BLaER1 treated with 17β-estradiol and CSF1 and Interleukin-3, amounts not matched to agents 10 nM and 100 nM (cell line): ENCODE measurements around the gene PANK2.
"Not testable (repeated sequence)": the region's sequence is repeated elsewhere in the genome, so short reads cannot be mapped to it uniquely, and the experiment has no call there.

Experiments used
- H3K27ac ChIP-seq, 11 experiments: shearing (Covaris generic); formaldehyde crosslinking; 2 replicates each; pipeline ENCODE4 v1.8.1; 2022
- H3K27me3 ChIP-seq, 11 experiments: shearing (Covaris generic); formaldehyde crosslinking; 2 replicates each; pipeline ENCODE4 v1.8.1; 2022
- H3K36me3 ChIP-seq, 11 experiments: shearing (Covaris generic); formaldehyde crosslinking; 2 replicates each; pipeline ENCODE4 v1.8.1; 2022
- H3K4me1 ChIP-seq, 10 experiments: shearing (Covaris generic); formaldehyde crosslinking; 2 replicates each; pipeline ENCODE4 v1.8.1; 2022
- H3K4me2 ChIP-seq, 11 experiments: shearing (Covaris generic); formaldehyde crosslinking; 2 replicates each; pipeline ENCODE4 v1.8.1; 2022
- H3K4me3 ChIP-seq, 10 experiments: shearing (Covaris generic); formaldehyde crosslinking; 2 replicates each; pipeline ENCODE4 v1.8.1; 2022
- H3K9ac ChIP-seq, 11 experiments: shearing (Covaris generic); formaldehyde crosslinking; 2 replicates each; pipeline ENCODE4 v1.8.1; 2022
- H3K9me3 ChIP-seq, 11 experiments: shearing (Covaris generic); formaldehyde crosslinking; replicated peaks in 1 of 11; 2 replicates each; pipeline ENCODE4 v1.8.1; 2022
- H4K20me1 ChIP-seq, 11 experiments: shearing (Covaris generic); formaldehyde crosslinking; 2 replicates each; pipeline ENCODE4 v1.8.1; 2022
- Cebpa-rat ChIP-seq, 11 experiments: shearing (Covaris generic); IDR thresholded peaks; 2 replicates each; pipeline ENCODE4 v1.8.1; 2022

The PANK2 gene

DNA sequence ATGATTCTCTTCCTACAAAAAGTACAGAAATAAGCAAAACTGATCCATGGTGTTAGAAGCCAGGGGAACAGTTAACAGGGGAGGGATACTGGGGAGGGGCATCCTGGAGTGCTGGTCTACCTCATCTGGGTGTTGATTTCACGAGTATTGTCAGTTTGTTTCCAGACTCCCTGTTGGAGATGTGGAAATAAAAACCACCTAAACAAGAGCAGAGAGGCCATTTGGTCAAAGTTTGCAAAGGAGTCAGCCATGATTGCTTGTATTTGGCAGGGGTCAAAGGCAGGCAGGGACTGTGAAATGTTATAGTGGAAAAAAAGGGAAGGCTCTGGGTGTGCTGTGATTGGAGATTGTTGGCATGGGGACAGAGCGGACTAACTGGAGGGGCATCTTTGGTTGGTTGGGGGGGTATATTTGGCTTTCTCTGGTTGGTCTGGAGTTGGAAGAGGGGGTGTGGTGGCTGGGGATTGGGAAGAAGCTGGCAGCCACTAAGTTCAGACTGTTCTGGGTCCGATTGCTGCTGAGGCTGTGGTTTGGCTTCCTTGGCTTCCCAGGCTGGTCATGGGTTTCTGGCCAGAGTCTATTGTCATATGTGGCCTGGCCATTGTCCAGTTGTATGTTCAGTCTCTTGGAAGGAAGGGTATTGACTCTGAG, 14.9 kb upstream of the PANK2 start:
- Histone ChIP-seq H3K27me3 (no peaks in the 10 kb centered on the region), H4K20me1 (peaks cover 0 to 59% (median 20%) of the 10 kb centered on the region in 11 experiments; a peak in 14 of 22 replicates), H3K4me2 (peak overlapping the region; percentile 50 to 77 (median 70); a peak in 21 of 22 replicates), H3K9ac (no peak overlapping the region), H3K36me3 (peaks cover 48 to 83% (median 60%) of the 10 kb centered on the region in 11 experiments), H3K27ac (peak overlapping the region in 8 of 11 experiments; percentile 5 to 59 (median 35); a peak in 9 of 22 replicates), H3K4me1 (peaks cover 24 to 51% (median 30%) of the 10 kb centered on the region in 10 experiments), H3K4me3 (no peak overlapping the region), H3K9me3 (peaks cover 0 to 6% (median 0%) of the 10 kb centered on the region in 11 experiments; a peak in 1 of 22 replicates)
- TF ChIP-seq Cebpa-rat (IDR thresholded peaks at IDR 0.05) = no peak

DNA sequence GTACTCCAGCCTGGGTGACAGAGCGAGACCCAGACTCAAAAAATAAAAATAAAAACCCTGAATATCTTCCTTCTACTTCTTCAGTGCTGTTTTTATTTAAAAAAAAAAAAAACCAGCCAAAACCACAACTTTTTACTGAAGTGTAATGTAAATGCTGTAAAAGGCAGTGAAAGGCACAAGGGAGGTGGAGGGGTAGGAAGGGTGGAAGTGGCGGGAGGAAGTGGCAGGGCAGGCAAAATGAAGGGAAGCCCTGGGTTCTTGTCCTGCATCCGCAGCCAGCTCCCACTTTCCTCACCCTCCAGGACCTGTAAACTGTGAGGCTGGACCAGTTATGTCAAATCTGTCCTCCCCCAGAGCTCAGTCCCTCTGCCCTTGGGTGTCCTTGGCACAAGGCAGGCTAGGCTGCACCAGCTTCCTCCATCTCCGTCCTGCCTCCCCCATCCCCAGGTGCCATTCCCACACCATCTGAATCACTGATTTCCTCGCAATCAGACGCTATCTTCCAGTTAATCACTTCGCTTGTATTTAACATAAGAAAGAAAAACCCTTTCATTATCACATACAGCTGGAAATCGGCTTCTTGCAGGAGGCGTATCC, 13.7 kb upstream of the PANK2 start:
- Histone ChIP-seq H4K20me1 (peaks cover 0 to 59% (median 19%) of the 10 kb centered on the region in 11 experiments; a peak in 14 of 22 replicates), H3K27ac (peak overlapping the region in 9 of 11 experiments; percentile 3 to 59 (median 40); a peak in 13 of 22 replicates), H3K4me3 (no peak overlapping the region), H3K4me1 (peaks cover 24 to 51% (median 30%) of the 10 kb centered on the region in 10 experiments), H3K4me2 (peak overlapping the region; percentile 50 to 77 (median 70)), H3K27me3 (no peaks in the 10 kb centered on the region), H3K9me3 (peaks cover 0 to 6% (median 0%) of the 10 kb centered on the region in 11 experiments; a peak in 1 of 22 replicates), H3K36me3 (peaks cover 38 to 72% (median 50%) of the 10 kb centered on the region in 11 experiments), H3K9ac (peak overlapping the region in 8 of 11 experiments; percentile 9 to 38 (median 20); a peak in 8 of 22 replicates)
- TF ChIP-seq Cebpa-rat (IDR thresholded peaks at IDR 0.05) = no peak

DNA sequence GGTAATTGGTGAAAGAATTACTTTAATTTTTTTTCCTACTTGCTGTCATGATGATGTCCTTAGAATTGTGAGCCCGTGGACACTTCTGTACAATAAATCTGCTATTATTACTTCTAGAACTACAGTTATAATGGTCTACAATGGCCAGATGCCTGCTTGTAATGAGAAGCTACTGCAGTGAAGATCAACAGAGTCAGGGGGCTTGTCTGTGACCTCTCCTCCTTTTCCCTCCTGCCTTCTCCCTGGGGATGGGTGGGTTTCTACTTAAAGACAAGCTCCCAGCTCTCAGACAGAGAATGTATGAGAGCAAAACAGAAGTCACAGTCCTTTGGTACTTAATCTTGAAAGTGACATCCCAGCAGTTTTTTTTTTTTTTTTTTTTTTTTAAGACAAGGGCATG, 13.2 kb upstream of the PANK2 start:
- H3K36me3 ChIP-seq = peaks cover 33 to 67% (median 45%) of the 10 kb centered on the region in 11 experiments
- no peaks in the 10 kb centered on the region for H3K27me3 ChIP-seq
- no peak for TF ChIP-seq Cebpa-rat (IDR thresholded peaks at IDR 0.05)

DNA sequence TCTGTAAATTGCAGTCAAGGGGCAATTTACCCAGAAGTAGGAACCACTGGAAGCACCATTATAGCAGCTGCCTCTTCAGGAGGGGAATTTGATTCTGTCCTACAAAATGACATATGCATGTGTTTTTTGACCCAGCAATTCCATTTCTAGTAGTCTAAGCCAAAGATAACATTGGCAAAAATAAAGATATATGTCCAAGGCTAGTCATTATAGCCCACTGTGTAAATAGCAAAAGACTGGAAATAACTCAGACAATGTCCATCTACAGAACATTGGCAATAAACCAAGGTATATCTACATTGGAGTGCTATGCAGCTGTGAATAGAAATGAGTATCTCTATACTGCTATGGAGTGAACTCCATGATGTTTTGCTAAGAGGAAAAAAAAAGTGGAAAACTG, 12.5 kb upstream of the PANK2 start:
- Histone ChIP-seq H3K27me3 (no peaks in the 10 kb centered on the region), H3K36me3 (peaks cover 26 to 60% (median 38%) of the 10 kb centered on the region in 11 experiments), H3K9ac (0 out of 22 replicates have a peak overlapping the region, but pooled peaks of 1 of the 11 experiments have one; percentile 16), H3K4me3 (no peak overlapping the region), H3K27ac (no peak overlapping the region), H4K20me1 (peaks cover 0 to 52% (median 15%) of the 10 kb centered on the region in 11 experiments; a peak in 14 of 22 replicates), H3K4me2 (peak overlapping the region in 6 of 11 experiments; percentile 61 to 77 (median 70); a peak in 10 of 22 replicates), H3K4me1 (peaks cover 24 to 46% (median 29%) of the 10 kb centered on the region in 10 experiments), H3K9me3 (peaks cover 0 to 6% (median 0%) of the 10 kb centered on the region in 11 experiments; a peak in 1 of 22 replicates)
- TF ChIP-seq Cebpa-rat (IDR thresholded peaks at IDR 0.05) = no peak

More for the DNA sequence above, 13.2 kb upstream of the PANK2 start:
- Histone ChIP-seq H3K4me2 (peak overlapping the region; percentile 50 to 77 (median 70)), H3K4me3 (no peak overlapping the region), H3K9me3 (peaks cover 0 to 6% (median 0%) of the 10 kb centered on the region in 11 experiments; a peak in 1 of 22 replicates), H4K20me1 (peaks cover 0 to 59% (median 19%) of the 10 kb centered on the region in 11 experiments; a peak in 14 of 22 replicates), H3K27ac (peak overlapping the region in 3 of 11 experiments; percentile 4 to 59 (median 20); a peak in 4 of 22 replicates), H3K9ac (peak overlapping the region in 2 of 11 experiments; percentile 8 to 16; a peak in 3 of 22 replicates), H3K4me1 (peaks cover 24 to 51% (median 30%) of the 10 kb centered on the region in 10 experiments)

DNA sequence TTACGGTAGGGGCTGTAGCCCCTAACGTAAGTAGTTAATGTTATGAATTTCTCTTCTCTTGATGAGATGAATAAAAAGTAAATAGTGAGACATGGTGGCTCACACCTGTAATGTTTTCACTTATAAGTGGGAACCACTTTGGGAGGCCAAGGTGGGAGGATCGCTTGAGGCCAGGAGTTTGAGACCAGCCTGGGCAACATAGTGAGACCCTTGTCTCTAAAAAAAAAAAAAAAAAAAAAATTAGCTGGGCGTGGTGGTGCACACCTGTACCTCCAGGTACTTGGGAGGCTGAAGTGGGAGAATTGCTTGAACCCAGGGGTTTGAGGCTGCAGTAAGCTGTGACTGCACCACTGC, 10.3 kb upstream of the PANK2 start:
- H3K27ac ChIP-seq, H3K9me3 ChIP-seq, H3K9ac ChIP-seq, H3K4me3 ChIP-seq, H3K4me2 ChIP-seq, H3K27me3 ChIP-seq: not testable (repeated sequence)
- H4K20me1 ChIP-seq = peaks cover 0 to 30% (median 10%) of the 10 kb centered on the region in 11 experiments; a peak in 12 of 22 replicates
- peaks cover 24 to 35% (median 27%) of the 10 kb centered on the region in 10 experiments for H3K4me1 ChIP-seq
- peaks cover 8 to 38% (median 16%) of the 10 kb centered on the region in 11 experiments for H3K36me3 ChIP-seq

DNA sequence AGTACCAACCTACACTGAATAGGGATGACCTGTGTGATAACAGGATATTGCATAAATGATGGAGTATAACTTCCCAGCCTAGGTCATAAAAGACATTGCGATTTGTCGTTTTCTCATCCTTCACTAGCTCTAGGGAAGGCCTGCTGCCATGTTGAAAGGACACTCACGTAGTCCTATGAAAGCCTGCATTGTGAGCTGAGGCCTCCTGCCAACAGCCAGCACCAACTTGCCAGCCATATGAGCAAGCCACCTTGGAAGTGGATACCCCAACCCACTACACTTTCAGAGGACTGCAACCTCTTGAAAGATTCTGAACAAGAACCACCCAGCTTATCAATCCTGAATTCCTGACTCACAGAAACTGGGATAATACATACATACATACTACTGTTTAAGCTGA, 3.5 kb upstream of the PANK2 start:
- no peak for TF ChIP-seq Cebpa-rat (IDR thresholded peaks at IDR 0.05)
- no peak overlapping the region for H3K27ac ChIP-seq
- H3K9ac ChIP-seq = no peak overlapping the region
- no peak overlapping the region for H3K4me3 ChIP-seq
- no peak overlapping the region for H3K4me2 ChIP-seq
- no peaks in the 10 kb centered on the region for H3K9me3 ChIP-seq
- H3K27me3 ChIP-seq = no peaks in the 10 kb centered on the region
- H3K4me1 ChIP-seq = peaks cover 12 to 21% (median 16%) of the 10 kb centered on the region in 10 experiments
- H3K36me3 ChIP-seq = peaks cover 0 to 39% (median 4%) of the 10 kb centered on the region in 11 experiments; a peak in 11 of 22 replicates
- peaks cover 4 to 15% (median 10%) of the 10 kb centered on the region in 11 experiments for H4K20me1 ChIP-seq

DNA sequence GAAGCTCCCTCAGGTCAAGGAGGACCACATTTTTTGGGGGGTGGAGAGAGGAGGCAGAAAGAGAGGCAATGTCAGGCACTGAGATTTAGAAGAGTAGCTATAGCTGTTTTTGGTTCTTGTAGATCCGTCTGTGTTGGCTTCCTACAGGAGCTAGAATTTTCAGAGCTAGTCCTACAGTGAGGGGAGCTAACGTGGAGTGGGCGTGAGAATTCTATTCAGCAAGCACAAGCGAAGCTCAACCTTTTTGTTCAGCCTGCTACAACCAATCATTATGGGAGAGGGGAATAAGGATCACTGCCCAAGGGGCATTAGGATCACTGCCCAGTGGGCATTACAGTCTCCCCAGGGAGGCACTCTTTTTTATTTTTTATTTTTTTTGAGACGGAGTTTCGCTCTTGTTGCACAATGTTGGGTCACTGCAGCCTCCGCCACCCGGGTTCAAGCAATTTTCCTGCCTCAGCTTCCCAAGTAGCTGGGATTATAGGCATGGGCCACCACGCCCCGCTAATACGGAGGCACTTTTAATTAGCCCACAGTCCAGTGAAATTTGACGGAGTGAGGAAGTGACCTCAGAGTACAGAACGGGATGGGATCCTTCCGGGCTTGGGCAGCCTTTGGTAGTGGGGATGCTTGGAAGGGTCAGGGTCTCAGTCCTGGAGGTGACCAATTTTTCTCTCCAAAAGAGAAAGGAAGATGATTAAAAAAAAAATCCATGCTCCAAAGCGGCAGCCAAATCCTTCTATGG, 1.1 kb upstream of the PANK2 start:
- no peak for TF ChIP-seq Cebpa-rat (IDR thresholded peaks at IDR 0.05)
- H3K4me1 ChIP-seq = peaks cover 24 to 41% (median 37%) of the 10 kb centered on the region in 10 experiments
- H3K36me3 ChIP-seq = peaks cover 21 to 53% (median 25%) of the 10 kb centered on the region in 11 experiments; a peak in 20 of 22 replicates
- peak overlapping the region; percentile 90 to 100 (median 96) for H3K4me3 ChIP-seq
- peak overlapping the region; percentile 74 to 99 (median 98) for H3K27ac ChIP-seq
- no peaks in the 10 kb centered on the region for H3K27me3 ChIP-seq
- H4K20me1 ChIP-seq = peaks cover 28 to 38% (median 33%) of the 10 kb centered on the region in 11 experiments
- H3K9me3 ChIP-seq = no peaks in the 10 kb centered on the region
- peak overlapping the region; percentile 90 to 98 (median 95) for H3K4me2 ChIP-seq
- H3K9ac ChIP-seq = peak overlapping the region; percentile 92 to 100 (median 98)
